ENCODE measurements around the gene TPSAB1. TPM values are rescaled to one million over a fixed set of nuclear protein-coding genes. Genes with fewer than 3 reads are reported as not detected.
"Not testable (repeated sequence)": the region's sequence is repeated elsewhere in the genome, so short reads cannot be mapped to it uniquely, and the experiment has no call there.

Gene TPSAB1
- total RNA-seq, 1 donor from 2014 or later: not detected

GRCh38 chr16:1249031-1249755 lies 8.7 kb downstream of the TPSAB1 start:
- not testable (repeated sequence) for FAIRE-seq; H3K4me2 ChIP-seq (ENCODE audit: low read length); H3K36me3 ChIP-seq (ENCODE audit: insufficient read depth, low read length); DNase-seq (ENCODE audit: low read depth); H3K9me3 Mint-ChIP-seq (ENCODE audit: unreplicated experiment); H3K27ac ChIP-seq (ENCODE audit: low read depth, low read length); H2AFZ ChIP-seq (ENCODE audit: low read depth, low read length); H3K4me1 ChIP-seq (ENCODE audit: insufficient read depth, low read length); H3K9ac ChIP-seq (ENCODE audit: low read length); H3K27me3 ChIP-seq (ENCODE audit: insufficient read depth, low read length); H3K9me3 ChIP-seq (ENCODE audit: insufficient read depth, low read depth, low read length); H3K27ac Mint-ChIP-seq (ENCODE audit: unreplicated experiment); H3K4me1 Mint-ChIP-seq (ENCODE audit: low read depth, unreplicated experiment); H3K79me2 ChIP-seq (ENCODE audit: insufficient read depth, low read length); H3K36me3 Mint-ChIP-seq (ENCODE audit: low read depth, unreplicated experiment); H4K20me1 ChIP-seq (ENCODE audit: insufficient read depth, low read length); H3K4me3 ChIP-seq (ENCODE audit: insufficient read depth, low read depth, low read length); H3K4me3 Mint-ChIP-seq (ENCODE audit: unreplicated experiment)
- H3K27me3 Mint-ChIP-seq (ENCODE audit: low read depth, unreplicated experiment): peaks cover 30% of the 10 kb centered on the region

GRCh38 chr16:1253701-1254364 lies 13.3 kb downstream of the TPSAB1 start:
- H3K27me3 Mint-ChIP-seq (ENCODE audit: low read depth, unreplicated experiment); FAIRE-seq; DNase-seq (ENCODE audit: low read depth); H3K79me2 ChIP-seq (ENCODE audit: insufficient read depth, low read length); H3K27ac Mint-ChIP-seq (ENCODE audit: unreplicated experiment); H3K27ac ChIP-seq (ENCODE audit: low read depth, low read length); H3K36me3 Mint-ChIP-seq (ENCODE audit: low read depth, unreplicated experiment); H3K36me3 ChIP-seq (ENCODE audit: insufficient read depth, low read length); H3K4me3 Mint-ChIP-seq (ENCODE audit: unreplicated experiment); H3K9me3 ChIP-seq (ENCODE audit: insufficient read depth, low read depth, low read length); H4K20me1 ChIP-seq (ENCODE audit: insufficient read depth, low read length); H3K4me1 Mint-ChIP-seq (ENCODE audit: low read depth, unreplicated experiment); H3K9ac ChIP-seq (ENCODE audit: low read length); H2AFZ ChIP-seq (ENCODE audit: low read depth, low read length); H3K4me1 ChIP-seq (ENCODE audit: insufficient read depth, low read length); H3K4me3 ChIP-seq (ENCODE audit: insufficient read depth, low read depth, low read length); H3K27me3 ChIP-seq (ENCODE audit: insufficient read depth, low read length); H3K9me3 Mint-ChIP-seq (ENCODE audit: unreplicated experiment); H3K4me2 ChIP-seq (ENCODE audit: low read length): not testable (repeated sequence)

- not testable (repeated sequence) for H3K4me1 Mint-ChIP-seq (ENCODE audit: low read depth, unreplicated experiment); FAIRE-seq; DNase-seq (ENCODE audit: low read depth)
These were observed 14.3 kb downstream of the TPSAB1 start for GRCh38 chr16:1254821-1255220.

GRCh38 chr16:1255276-1256122 lies 15.0 kb downstream of the TPSAB1 start, which contains the start of gene TPSD1:
TPSD1 (plus strand) TSS chr16:1256069; CDS start chr16:1256281, 212 bp downstream.
- not testable (repeated sequence) for H3K9me3 Mint-ChIP-seq (ENCODE audit: unreplicated experiment); H4K20me1 ChIP-seq (ENCODE audit: insufficient read depth, low read length); H3K27ac ChIP-seq (ENCODE audit: low read depth, low read length); H3K36me3 ChIP-seq (ENCODE audit: insufficient read depth, low read length); H3K4me3 ChIP-seq (ENCODE audit: insufficient read depth, low read depth, low read length); FAIRE-seq; H3K4me2 ChIP-seq (ENCODE audit: low read length); DNase-seq (ENCODE audit: low read depth); H2AFZ ChIP-seq (ENCODE audit: low read depth, low read length); H3K9ac ChIP-seq (ENCODE audit: low read length); H3K36me3 Mint-ChIP-seq (ENCODE audit: low read depth, unreplicated experiment); H3K79me2 ChIP-seq (ENCODE audit: insufficient read depth, low read length); H3K4me1 Mint-ChIP-seq (ENCODE audit: low read depth, unreplicated experiment); H3K4me1 ChIP-seq (ENCODE audit: insufficient read depth, low read length); H3K27ac Mint-ChIP-seq (ENCODE audit: unreplicated experiment); H3K4me3 Mint-ChIP-seq (ENCODE audit: unreplicated experiment); H3K9me3 ChIP-seq (ENCODE audit: insufficient read depth, low read depth, low read length)
- H3K27me3 ChIP-seq (ENCODE audit: insufficient read depth, low read length): peaks cover 15% of the 10 kb centered on the region
- H3K27me3 Mint-ChIP-seq (ENCODE audit: low read depth, unreplicated experiment): peaks cover 14% of the 10 kb centered on the region

More at GRCh38 chr16:1254821-1255220, 14.3 kb downstream of the TPSAB1 start:
- H3K9me3 ChIP-seq (ENCODE audit: insufficient read depth, low read depth, low read length); H3K9ac ChIP-seq (ENCODE audit: low read length); H3K27ac ChIP-seq (ENCODE audit: low read depth, low read length); H3K4me2 ChIP-seq (ENCODE audit: low read length); H3K4me3 Mint-ChIP-seq (ENCODE audit: unreplicated experiment); H3K27me3 Mint-ChIP-seq (ENCODE audit: low read depth, unreplicated experiment); H3K9me3 Mint-ChIP-seq (ENCODE audit: unreplicated experiment); H2AFZ ChIP-seq (ENCODE audit: low read depth, low read length); H3K36me3 Mint-ChIP-seq (ENCODE audit: low read depth, unreplicated experiment); H3K36me3 ChIP-seq (ENCODE audit: insufficient read depth, low read length); H3K27ac Mint-ChIP-seq (ENCODE audit: unreplicated experiment); H3K4me1 ChIP-seq (ENCODE audit: insufficient read depth, low read length); H3K79me2 ChIP-seq (ENCODE audit: insufficient read depth, low read length); H4K20me1 ChIP-seq (ENCODE audit: insufficient read depth, low read length); H3K4me3 ChIP-seq (ENCODE audit: insufficient read depth, low read depth, low read length): not testable (repeated sequence)
- H3K27me3 ChIP-seq (ENCODE audit: insufficient read depth, low read length): peaks cover 11% of the 10 kb centered on the region

GRCh38 chr16:1256296-1256873 lies 15.9 kb downstream of the TPSAB1 start:
- FAIRE-seq: not testable (repeated sequence)

More at GRCh38 chr16:1256296-1256873, 15.9 kb downstream of the TPSAB1 start:
- not testable (repeated sequence) for DNase-seq (ENCODE audit: low read depth); H3K36me3 ChIP-seq (ENCODE audit: insufficient read depth, low read length); H3K4me2 ChIP-seq (ENCODE audit: low read length); H2AFZ ChIP-seq (ENCODE audit: low read depth, low read length); H4K20me1 ChIP-seq (ENCODE audit: insufficient read depth, low read length); H3K9me3 Mint-ChIP-seq (ENCODE audit: unreplicated experiment); H3K36me3 Mint-ChIP-seq (ENCODE audit: low read depth, unreplicated experiment); H3K4me1 ChIP-seq (ENCODE audit: insufficient read depth, low read length); H3K27ac Mint-ChIP-seq (ENCODE audit: unreplicated experiment); H3K9me3 ChIP-seq (ENCODE audit: insufficient read depth, low read depth, low read length); H3K4me3 Mint-ChIP-seq (ENCODE audit: unreplicated experiment); H3K9ac ChIP-seq (ENCODE audit: low read length); H3K4me1 Mint-ChIP-seq (ENCODE audit: low read depth, unreplicated experiment); H3K27ac ChIP-seq (ENCODE audit: low read depth, low read length); H3K4me3 ChIP-seq (ENCODE audit: insufficient read depth, low read depth, low read length); H3K79me2 ChIP-seq (ENCODE audit: insufficient read depth, low read length)
- H3K27me3 Mint-ChIP-seq (ENCODE audit: low read depth, unreplicated experiment): peaks cover 16% of the 10 kb centered on the region
- peaks cover 22% of the 10 kb centered on the region for H3K27me3 ChIP-seq (ENCODE audit: insufficient read depth, low read length)
